K562 (cell line): ENCODE measurements around the gene FAM131C. TPM values are rescaled to one million over a fixed set of nuclear protein-coding genes. Genes with fewer than 3 reads are reported as not detected.

ENCODE experiments used
- ATAC-seq: fragments of 200-7000 bp; cut with Tn5 transposase; 3 replicates; pipeline ENCODE4 v1.9.1; 2020; ENCODE audit warnings: moderate library complexity
- BruUV-seq: library from RNA; stranded (reverse); fragments of 400-500 nt; replicated peaks from 2 replicates; lab custom pipeline; 2021; lab: Mats Ljungman, UMichigan
- CTCF ChIA-PET: fragments of 300-600 bp; formaldehyde crosslinking; extraction: SDS; loops from one replicate; lab custom pipeline; 2021; ENCODE audit warnings: low intra/inter-chr PET ratio; lab: Yijun Ruan, JAX
- POLR2A ChIA-PET: fragments of 300-600, 350-650 bp; sonication (Branson Sonifier 250); formaldehyde crosslinking; extraction: SDS; loops from one replicate; lab custom pipeline; 2021; ENCODE audit warnings: antibody characterized with exemption, inconsistent platforms; lab: Yijun Ruan, JAX
- DNase-seq, 4 experiments: peaks; one replicate each; pipeline versions ENCODE4 v3.0.0 to v3.0.0-alpha.2; 2011 to 2018; ENCODE audit warnings: low spot score in 3 of 4, mixed read lengths in 3 of 4; ENCODE audit errors: extremely low read depth in 1 of 4
- FAIRE-seq: peaks from 2 replicates; lab custom pipeline; 2011; peaks lifted over from hg19 to GRCh38; lab: Jason Lieb, UNC
- H2AFZ ChIP-seq: 2 replicates; pipeline ENCODE4 v1.6.0; 2011; ENCODE audit warnings: low read depth, low read length, control low read depth, inconsistent platforms
- H3K27ac ChIP-seq: fragments of 200-600 bp; 3 replicates; pipeline ENCODE4 v1.8.0; 2011; ENCODE audit warnings: low read depth, mild to moderate bottlenecking, control low read depth, inconsistent platforms, low read length, moderate library complexity, mixed read lengths; ENCODE audit errors: extremely low read depth
- H3K27me3 ChIP-seq, 2 experiments: fragments of 300-600 bp in 1 of 2; 2 replicates in 1 of 2; 3 replicates in 1 of 2; pipeline versions ENCODE4 v1.6.0 to v1.8.0; 2011; ENCODE audit warnings: inconsistent platforms in 2 of 2, low read length in 2 of 2, mild to moderate bottlenecking in 1 of 2, mixed read lengths in 1 of 2, moderate library complexity in 1 of 2; ENCODE audit not compliant: control insufficient read depth in 2 of 2, insufficient read depth in 2 of 2
- H3K36me3 ChIP-seq: fragments of 300-600 bp; 3 replicates; pipeline ENCODE4 v1.8.0; 2011; ENCODE audit warnings: mild to moderate bottlenecking, low read length, inconsistent platforms; ENCODE audit not compliant: control insufficient read depth, insufficient read depth
- H3K4me1 ChIP-seq, 2 experiments: fragments of 200-600 bp in 1 of 2; replicated peaks in 1 of 2; 2 replicates in 1 of 2; 3 replicates in 1 of 2; pipeline versions ENCODE4 v1.5.1 to v1.8.0; 2011; ENCODE audit warnings: inconsistent platforms in 2 of 2, low read length in 2 of 2, mild to moderate bottlenecking in 1 of 2, mixed read lengths in 1 of 2, moderate library complexity in 1 of 2; ENCODE audit not compliant: control insufficient read depth in 2 of 2, insufficient read depth in 2 of 2
- H3K4me2 ChIP-seq: 2 replicates; pipeline ENCODE4 v1.6.1; 2011; ENCODE audit warnings: low read length, control low read depth, inconsistent platforms, mixed read lengths; ENCODE audit not compliant: insufficient read depth
- H3K4me3 ChIP-seq: fragments of 200-600 bp; sonication (generic), shearing (Covaris generic); 2 replicates; pipeline ENCODE4 v1.5.1; 2016; ENCODE audit warnings: control low read depth, inconsistent platforms
- H3K79me2 ChIP-seq: fragments of 200-600 bp; 3 replicates; pipeline ENCODE4 v1.8.0; 2011; ENCODE audit warnings: low read length, inconsistent platforms; ENCODE audit not compliant: control insufficient read depth, insufficient read depth
- H3K9ac ChIP-seq, 2 experiments: 2 replicates each; pipeline versions ENCODE4 v1.6.0 to v1.6.1; 2011; ENCODE audit warnings: low read depth in 2 of 2, low read length in 2 of 2, control low read depth in 1 of 2, inconsistent platforms in 1 of 2, mild to moderate bottlenecking in 1 of 2, mixed read lengths in 1 of 2; ENCODE audit not compliant: insufficient read depth in 1 of 2
- H3K9me1 ChIP-seq: one replicate; pipeline ENCODE4 v1.6.0; 2011; ENCODE audit warnings: inconsistent platforms, mild to moderate bottlenecking, low read length, moderate library complexity; ENCODE audit not compliant: control insufficient read depth, insufficient read depth
- H3K9me3 ChIP-seq: replicated peaks from 2 replicates; pipeline ENCODE4 v1.5.1; 2011; ENCODE audit warnings: low read depth, low read length, inconsistent platforms; ENCODE audit not compliant: control insufficient read depth, insufficient read depth
- H4K20me1 ChIP-seq: replicated peaks from 2 replicates; pipeline ENCODE4 v1.6.1; 2011; ENCODE audit warnings: low read length, inconsistent platforms, mixed read lengths; ENCODE audit not compliant: control insufficient read depth, insufficient read depth
- ATF2 ChIP-seq: sonication (generic); formaldehyde crosslinking; IDR thresholded peaks from 2 replicates; pipeline ENCODE4 v1.8.1; 2022; ENCODE audit warnings: missing genetic modification reagents
- BRD9 ChIP-seq: fragments of 450-650 bp; IDR thresholded peaks from 2 replicates; pipeline ENCODE4 v1.6.1; 2018; ENCODE audit warnings: low read depth; ENCODE audit not compliant: partially characterized antibody
- DPF2 ChIP-seq: fragments of 450-650 bp; IDR thresholded peaks from 2 replicates; pipeline ENCODE4 v1.6.1; 2016
- E4F1 ChIP-seq: fragments of 250-450 bp; sonication (Bioruptor Pico); IDR thresholded peaks from 2 replicates; pipeline ENCODE4 v1.5.0; 2021; ENCODE audit warnings: mild to moderate bottlenecking, borderline replicate concordance
- EGR1 ChIP-seq: fragments of 450-650 bp; conservative IDR thresholded peaks from 2 replicates; pipeline ENCODE4 v1.6.1; 2017; ENCODE audit warnings: mild to moderate bottlenecking
- KDM5B ChIP-seq: fragments of 200-600 bp; sonication (generic); IDR thresholded peaks from 2 replicates; pipeline ENCODE4 v1.6.1; 2012; ENCODE audit warnings: low read depth, mild to moderate bottlenecking, moderate library complexity, low read length, control low read depth, inconsistent platforms; ENCODE audit not compliant: insufficient replicate concordance
- PHF20 ChIP-seq: fragments of 450-650 bp; IDR thresholded peaks from 2 replicates; pipeline ENCODE4 v1.6.1; 2018; ENCODE audit not compliant: partially characterized antibody
- RREB1 ChIP-seq: fragments of 250-450 bp; sonication (Bioruptor Pico); IDR thresholded peaks from 2 replicates; pipeline ENCODE4 v1.4.0; 2020
- TEAD2 ChIP-seq: fragments of 450-650 bp; IDR thresholded peaks from 2 replicates; pipeline ENCODE4 v1.6.1; 2016; ENCODE audit warnings: missing genetic modification characterization, control low read depth, missing compliant biosample characterization
- ZNF174 ChIP-seq: fragments of 250-450 bp; sonication (Bioruptor Pico); IDR thresholded peaks from 2 replicates; pipeline ENCODE4 v1.4.0; 2020; ENCODE audit warnings: mild to moderate bottlenecking
- WGBS: fragments of 100-300 bp; shearing (Covaris generic); methylation state at CpG from one replicate; pipeline ENCODE4 v1.1.6; 2016; ENCODE audit warnings: low coverage, mixed read lengths; ENCODE audit not compliant: insufficient coverage; ENCODE audit errors: missing lambda C conversion rate; 5-methylcytosine and 5-hydroxymethylcytosine counted together
- in situ Hi-C: fragments of 300-500 bp; cut with MboI; formaldehyde crosslinking; loops from 4 replicates; pipeline ENCODE4 v1.15.0; 2018; ENCODE audit warnings: inconsistent platforms, mixed read lengths
- intact Hi-C: fragments of 100-400 bp; cut with micrococcal nuclease; formaldehyde crosslinking; loops from 2 replicates; pipeline ENCODE4 v1.14.2; 2022
- polyA plus RNA-seq, 8 experiments: library from polyadenylated mRNA; depleted of rRNA in 4 of 8; stranded (reverse) in 5 of 8; unstranded in 3 of 8; fragments of >200 nt; fragmentation: Nextera tagmentation in 2 of 8; fragmentation: Illumina TruSeq in 1 of 8; extraction: Ambion mirVana in 2 of 8; extraction: Trizol in 1 of 8; gene quantifications; 2 replicates each; pipeline versions ENCODE4 v1.2.1 to v1.2.3, GENCODE V29; 2011 to 2014; ENCODE audit warnings: inconsistent platforms in 1 of 8, missing spikeins in 1 of 8
- total RNA-seq, 7 experiments: library from RNA; depleted of rRNA in 6 of 7; stranded (reverse); fragments of >200 nt in 6 of 7; fragmentation: Illumina TruSeq in 2 of 7; extraction: Trizol in 2 of 7; gene quantifications; 2 replicates each; pipeline versions ENCODE4 v1.2.1 to v1.2.3, GENCODE V29; 2011 to 2021; ENCODE audit warnings: low replicate concordance in 1 of 7

The FAM131C gene
- total and polyA plus RNA-seq, 9 of the 15 experiments (the other 6 are each of a cell fraction or from before 2014, with no cell fraction given) = 0.10 to 0.29 (median 0.16) TPM; not detected in 6

GRCh38 chr1:16074217-16074616 is 766 bp upstream of the FAM131C start:
- no peak for DNase-seq
- no peaks in the 10 kb centered on the region for H3K36me3 ChIP-seq
- H3K4me1 ChIP-seq = peaks cover 18 to 36% of the 10 kb centered on the region in 2 experiments; a peak in 4 of 5 replicates
- no peak overlapping the region for H3K27ac ChIP-seq
- no peaks in the 10 kb centered on the region for H4K20me1 ChIP-seq
- TF ChIP-seq TEAD2 = no peak
- no peak for TF ChIP-seq E4F1 (CRISPR knock-in tag)
- no peak for TF ChIP-seq RREB1
- TF ChIP-seq BRD9 = no peak
- TF ChIP-seq PHF20 = peak; percentile 37
- no peak for TF ChIP-seq KDM5B
- no peak for TF ChIP-seq ZNF174
- TF ChIP-seq ATF2 = no peak
- TF ChIP-seq DPF2 = no peak
- TF ChIP-seq EGR1 = peak; percentile 19; the same call in 1 of the 2 replicates
- intact Hi-C loops (loop anchor here (5.0 kb wide), 1 partner anchor 67 kb away; no protein-coding TSS in a partner anchor), in situ Hi-C loops (no loop called here)
- WGBS = 82% methylated on average over 5 of the region's 5 CpGs
- no peak for FAIRE-seq
- H3K79me2 ChIP-seq = no peaks in the 10 kb centered on the region
- BruUV-seq = no TSS peak
- H3K4me2 ChIP-seq = peak overlapping the region; percentile 65; the same call in 1 of the 2 replicates
- CTCF ChIA-PET = interaction anchor here (1.2 to 1.7 kb wide), 2 partner anchors 113 to 170 kb away, joined by 3 to 10 read pairs; no protein-coding TSS in a partner anchor
- no peak overlapping the region for H2AFZ ChIP-seq
- ATAC-seq = no peak
- POLR2A ChIA-PET = interaction anchor here (0.6 kb wide), 1 partner anchor 366 kb away, joined by 3 read pairs; the partner anchor contains the start of gene NECAP2
- no peak overlapping the region for H3K4me3 ChIP-seq
- H3K9me1 ChIP-seq = no peaks in the 10 kb centered on the region
- peaks cover 0 to 15% of the 10 kb centered on the region in 2 experiments; a peak in 2 of 5 replicates for H3K27me3 ChIP-seq
- H3K9me3 ChIP-seq = no peaks in the 10 kb centered on the region
- no peak overlapping the region for H3K9ac ChIP-seq
